DMS114 treated with DMSO at 0.1 percent for 48 hours (cell line): ENCODE results near the gene TEX19.

ENCODE experiments used
- DNase-seq: peaks from one replicate; lab custom pipeline; 2025; ENCODE audit not compliant: unreplicated experiment; lab: John Stamatoyannopoulos, UW

The TEX19 gene

GRCh38 chr17:82320956-82321927 is 37.8 kb upstream of the TEX19 start:
- DNase-seq: no peak

GRCh38 chr17:82321947-82322466 is 37.0 kb upstream of the TEX19 start:
- DNase-seq: no peak

- no peak for DNase-seq
Measured at GRCh38 chr17:82322526-82323453, 36.3 kb upstream of the TEX19 start.

GRCh38 chr17:82323514-82324234 is 35.4 kb upstream of the TEX19 start:
- DNase-seq: no peak

- DNase-seq: no peak
Measured at GRCh38 chr17:82324566-82325285, 34.3 kb upstream of the TEX19 start.

- DNase-seq: no peak
Measured at GRCh38 chr17:82325286-82326180, 33.5 kb upstream of the TEX19 start.

- DNase-seq: no peak
Measured at GRCh38 chr17:82327289-82327688, 31.8 kb upstream of the TEX19 start.

- DNase-seq: no peak
Measured at GRCh38 chr17:82327757-82328140, 31.3 kb upstream of the TEX19 start.

- DNase-seq: no peak
Measured at GRCh38 chr17:82328141-82328993, 30.7 kb upstream of the TEX19 start.

GRCh38 chr17:82328994-82329507 is 30.0 kb upstream of the TEX19 start:
- no peak for DNase-seq

GRCh38 chr17:82329683-82330321 is 29.2 kb upstream of the TEX19 start:
- no peak for DNase-seq

- DNase-seq: no peak
Measured at GRCh38 chr17:82330322-82331239, 28.5 kb upstream of the TEX19 start.

- DNase-seq: no peak
Measured at GRCh38 chr17:82331345-82331939, 27.6 kb upstream of the TEX19 start.

GRCh38 chr17:82332669-82333278 is 26.3 kb upstream of the TEX19 start:
- no peak for DNase-seq

GRCh38 chr17:82333279-82334171 is 25.5 kb upstream of the TEX19 start, which contains the start of gene SECTM1:
Gene SECTM1, minus strand, starts transcription at chr17:82333766. Its CDS starts 6,526 bp downstream, at chr17:82327240.
- no peak for DNase-seq
